ENCODE results near the gene USP26. TPM values are rescaled to one million over a fixed set of nuclear protein-coding genes. Genes with fewer than 3 reads are reported as not detected.
"Not testable (repeated sequence)": the region's sequence is repeated elsewhere in the genome, so short reads cannot be mapped to it uniquely, and the experiment has no call there.

Gene USP26
- total and polyA plus RNA-seq, 3 donors from 2014 or later = 1.0 to 5.8 (median 1.9) TPM

- Histone ChIP-seq H3K9me3 (no peaks in the 10 kb centered on the region), H3K4me1 (no peaks in the 10 kb centered on the region), H3K4me3 (no peak overlapping the region), H3K27me3 (no peaks in the 10 kb centered on the region), H3K36me3 (ENCODE audit: low read depth, missing control alignments) (no peaks in the 10 kb centered on the region), H3K27ac (no peak overlapping the region)
- intact Hi-C loops (cut with DNase I; ENCODE audit: low total_unique reads) = no loop called here
- TF ChIP-seq POLR2A (IDR thresholded peaks at IDR 0.05) (no peak), CTCF (IDR thresholded peaks at IDR 0.05) (no peak)
- DNase-seq = no peak
Measured at GRCh38 chrX:133089411-133089810, 7.5 kb downstream of the USP26 start.

- no peaks in the 10 kb centered on the region for H3K36me3 ChIP-seq (ENCODE audit: low read depth, missing control alignments)
- no peak for TF ChIP-seq POLR2A (IDR thresholded peaks at IDR 0.05)
- no peak for TF ChIP-seq CTCF (IDR thresholded peaks at IDR 0.05)
- H3K9me3 ChIP-seq = no peaks in the 10 kb centered on the region
- WGBS, 2 donors = 83 to 91% methylated on average over 3 of the region's 3 CpGs
- no peaks in the 10 kb centered on the region for H3K4me1 ChIP-seq
- intact Hi-C loops (cut with DNase I; ENCODE audit: low total_unique reads) = no loop called here
- no peaks in the 10 kb centered on the region for H3K27me3 ChIP-seq
- DNase-seq = no peak
- no peak overlapping the region for H3K4me3 ChIP-seq
- H3K27ac ChIP-seq = no peak overlapping the region
Measured at GRCh38 chrX:133085785-133086184, 11.1 kb downstream of the USP26 start.

GRCh38 chrX:133085056-133085455 is 11.9 kb downstream of the USP26 start:
- H3K27me3 ChIP-seq; intact Hi-C loops (cut with DNase I; ENCODE audit: low total_unique reads); H3K4me1 ChIP-seq; H3K9me3 ChIP-seq; H3K36me3 ChIP-seq (ENCODE audit: low read depth, missing control alignments); DNase-seq; H3K4me3 ChIP-seq; H3K27ac ChIP-seq: not testable (repeated sequence)
- 93 to 95% methylated on average over 3 to 4 of the region's 4 CpGs for WGBS, 2 donors

- Histone ChIP-seq H3K36me3 (ENCODE audit: low read depth, missing control alignments) (no peaks in the 10 kb centered on the region), H3K4me3 (no peak overlapping the region), H3K9me3 (no peaks in the 10 kb centered on the region), H3K4me1 (no peaks in the 10 kb centered on the region), H3K27me3 (no peaks in the 10 kb centered on the region), H3K27ac (no peak overlapping the region)
- 67 to 96% methylated on average over 1 of the region's 1 CpG for WGBS, 2 donors
- TF ChIP-seq POLR2A (IDR thresholded peaks at IDR 0.05) = no peak
- no peak for TF ChIP-seq CTCF (IDR thresholded peaks at IDR 0.05)
- intact Hi-C loops (cut with DNase I; ENCODE audit: low total_unique reads) = no loop called here
- no peak for DNase-seq
Measured at GRCh38 chrX:133083899-133084298, 13.0 kb downstream of the USP26 start.

- no peak for TF ChIP-seq CTCF (IDR thresholded peaks at IDR 0.05)
- TF ChIP-seq POLR2A (IDR thresholded peaks at IDR 0.05) = no peak
- no peaks in the 10 kb centered on the region for H3K27me3 ChIP-seq
- no peak for DNase-seq
- WGBS, 2 donors = 98% methylated on average over 3 of the region's 3 CpGs
- H3K9me3 ChIP-seq = no peaks in the 10 kb centered on the region
- no peak overlapping the region for H3K27ac ChIP-seq
- no peaks in the 10 kb centered on the region for H3K4me1 ChIP-seq
- intact Hi-C loops (cut with DNase I; ENCODE audit: low total_unique reads) = no loop called here
- H3K36me3 ChIP-seq (ENCODE audit: low read depth, missing control alignments) = no peaks in the 10 kb centered on the region
- H3K4me3 ChIP-seq = no peak overlapping the region
Measured at GRCh38 chrX:133081990-133082389, 14.9 kb downstream of the USP26 start.

- H3K36me3 ChIP-seq (ENCODE audit: low read depth, missing control alignments); H3K4me3 ChIP-seq; intact Hi-C loops (cut with DNase I; ENCODE audit: low total_unique reads); H3K27ac ChIP-seq; H3K4me1 ChIP-seq; H3K9me3 ChIP-seq; H3K27me3 ChIP-seq; DNase-seq: not testable (repeated sequence)
- WGBS, 2 donors = 90 to 99% methylated on average over 3 to 4 of the region's 4 CpGs
Measured at GRCh38 chrX:133077856-133078255, 19.1 kb downstream of the USP26 start.
